Transverse colon (tissue), 4 donors: ENCODE data around the gene PROX2. TPM values are rescaled to one million over a fixed set of nuclear protein-coding genes. Genes with fewer than 3 reads are reported as not detected.
A peak's percentile ranks its signal among the peaks of the same experiment; 100 is the strongest.

Experiments
- DNase-seq: peaks from one replicate; pipeline ENCODE4 v3.0.0-alpha.2; 2019
- H3K27ac ChIP-seq, 4 donors: fragments of 200-600 bp; sonication (generic); 2 replicates each; pipeline ENCODE4 v1.5.1; 2016 to 2018; ENCODE audit warnings: inconsistent platforms in 4 of 4
- H3K27me3 ChIP-seq: fragments of 200-600 bp; sonication (generic); 2 replicates; pipeline ENCODE4 v1.5.1; 2017; ENCODE audit warnings: inconsistent platforms
- H3K36me3 ChIP-seq, 4 donors: fragments of 200-600 bp; sonication (generic); 2 replicates each; pipeline ENCODE4 v1.5.1; 2017 to 2019; ENCODE audit warnings: inconsistent platforms in 4 of 4
- H3K4me1 ChIP-seq, 4 donors: fragments of 200-600 bp; sonication (generic); 2 replicates each; pipeline ENCODE4 v1.5.1; 2017 to 2020; ENCODE audit warnings: inconsistent platforms in 4 of 4
- H3K4me3 ChIP-seq, 4 donors: fragments of 200-600 bp; sonication (generic); 1 replicate in 1 of 4; 2 replicates in 3 of 4; pipeline versions ENCODE4 v1.5.1 to v1.6.1; 2017 to 2019; ENCODE audit warnings: inconsistent platforms in 4 of 4
- H3K9me3 ChIP-seq, 2 donors: fragments of 200-600 bp; sonication (generic); 2 replicates each; pipeline ENCODE4 v1.5.1; 2017 to 2019; ENCODE audit warnings: inconsistent platforms in 2 of 2
- CTCF ChIP-seq, 5 experiments: fragments of 200-600 bp in 3 of 5; fragments of 450-650 bp in 2 of 5; sonication (generic) in 3 of 5; IDR thresholded peaks; 1 replicate in 2 of 5; 2 replicates in 3 of 5; pipeline ENCODE4 v1.5.1; 2016 to 2017; ENCODE audit warnings: antibody characterized with exemption in 5 of 5, inconsistent platforms in 3 of 5, mild to moderate bottlenecking in 2 of 5, moderate library complexity in 1 of 5
- EP300 ChIP-seq: sonication (generic); formaldehyde crosslinking; IDR thresholded peaks from one replicate; pipeline ENCODE4 v1.6.1; 2017; ENCODE audit warnings: antibody characterized with exemption, low read depth
- POLR2A ChIP-seq: fragments of 450-650 bp; IDR thresholded peaks from one replicate; pipeline ENCODE4 v1.6.1; 2016; ENCODE audit warnings: antibody characterized with exemption, mild to moderate bottlenecking, moderate library complexity
- POLR2AphosphoS5 ChIP-seq, 3 donors: sonication (generic); formaldehyde crosslinking; IDR thresholded peaks; one replicate each; pipeline ENCODE4 v1.6.1; 2016; ENCODE audit warnings: antibody characterized with exemption in 3 of 3
- WGBS, 2 donors: methylation state at CpG; one replicate each; pipeline ENCODE4 v1.1.5; 2018; ENCODE audit warnings: low coverage in 1 of 2; 5-methylcytosine and 5-hydroxymethylcytosine counted together
- in situ Hi-C, 4 donors: fragments of 200-750 bp; cut with MboI; loops; one replicate each; pipeline versions ENCODE4 v1.15.0 to v1.15.1; 2017; ENCODE audit warnings: low sequenced_read_pairs in 3 of 4, low pct_ligation_motif_present in 1 of 4, low pct_unique_long_range_greater_than_20kb in 1 of 4
- intact Hi-C: fragments of 100-400 bp; cut with DNase I; formaldehyde crosslinking; loops from one replicate; pipeline ENCODE4 v1.15.1; 2023; ENCODE audit warnings: low total_unique reads
- total RNA-seq, 4 donors: library from RNA; depleted of rRNA; stranded (reverse); fragments of >200 nt; gene quantifications; one replicate each; pipeline ENCODE4 v1.1.0, GENCODE V29; 2016

The PROX2 gene
- total RNA-seq, 4 donors from 2014 or later = 0.79 TPM; not detected in 3

DNA sequence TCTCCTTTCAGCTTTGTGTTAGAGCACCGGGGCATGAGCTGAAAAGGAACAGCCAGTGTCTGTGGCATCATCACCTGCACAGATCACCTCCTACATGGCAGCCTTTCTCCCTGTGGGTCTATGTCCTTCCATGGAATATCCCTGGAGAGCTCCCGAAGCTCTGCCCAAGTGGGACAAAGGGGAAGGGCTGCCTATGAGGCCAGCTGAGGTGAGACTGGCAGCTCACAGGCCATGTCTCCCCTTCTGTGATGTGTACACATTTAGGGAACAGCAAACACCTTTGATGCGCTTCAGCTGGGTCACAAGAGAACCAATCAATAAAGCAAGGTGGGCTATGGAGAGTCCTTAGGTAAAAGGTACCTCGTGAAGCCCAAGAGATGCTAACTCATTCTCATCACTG, 4.1 kb downstream of the PROX2 start:
- H3K27me3 ChIP-seq = no peaks in the 10 kb centered on the region
- TF ChIP-seq EP300 (no peak), POLR2AphosphoS5 (IDR thresholded peaks at IDR 0.05) (no peak), POLR2A (no peak)
- DNase-seq = no peak
- WGBS, 2 donors = 81 to 84% methylated on average over 3 to 4 of the region's 4 CpGs
- no peak overlapping the region for H3K4me3 ChIP-seq
- no peaks in the 10 kb centered on the region for H3K36me3 ChIP-seq
- no peak overlapping the region for H3K27ac ChIP-seq
- H3K4me1 ChIP-seq = no peaks in the 10 kb centered on the region
- intact Hi-C loops = no loop called here
- in situ Hi-C loops = no loop called here
- no peaks in the 10 kb centered on the region for H3K9me3 ChIP-seq

- intact Hi-C loops = no loop called here
These were observed 7.2 kb downstream of the PROX2 start for GRCh38 chr14:74868739-74869138.

GRCh38 chr14:74867673-74868072, 8.3 kb downstream of the PROX2 start:
- no peaks in the 10 kb centered on the region for H3K4me1 ChIP-seq
- TF ChIP-seq CTCF (IDR thresholded peaks at IDR 0.05) (no peak), POLR2AphosphoS5 (IDR thresholded peaks at IDR 0.05) (no peak), POLR2A (no peak), EP300 (no peak)
- 41 to 44% methylated on average over 3 to 5 of the region's 5 CpGs for WGBS, 2 donors

More at GRCh38 chr14:74868739-74869138, 7.2 kb downstream of the PROX2 start:
- in situ Hi-C loops = loop anchor here in 1 of 4 donors (10.0 kb wide), 1 partner anchor 46 kb away; no protein-coding TSS in a partner anchor
- H3K27me3 ChIP-seq = no peaks in the 10 kb centered on the region
- H3K4me1 ChIP-seq = no peaks in the 10 kb centered on the region
- no peak for TF ChIP-seq POLR2A
- no peak for TF ChIP-seq EP300
- TF ChIP-seq POLR2AphosphoS5 (IDR thresholded peaks at IDR 0.05) = no peak
- no peak for TF ChIP-seq CTCF (IDR thresholded peaks at IDR 0.05)
- no peak overlapping the region for H3K4me3 ChIP-seq
- H3K9me3 ChIP-seq = no peaks in the 10 kb centered on the region
- no peaks in the 10 kb centered on the region for H3K36me3 ChIP-seq
- WGBS, 2 donors = 88 to 89% methylated on average over 7 to 8 of the region's 8 CpGs
- no peak overlapping the region for H3K27ac ChIP-seq
- DNase-seq = no peak

DNA sequence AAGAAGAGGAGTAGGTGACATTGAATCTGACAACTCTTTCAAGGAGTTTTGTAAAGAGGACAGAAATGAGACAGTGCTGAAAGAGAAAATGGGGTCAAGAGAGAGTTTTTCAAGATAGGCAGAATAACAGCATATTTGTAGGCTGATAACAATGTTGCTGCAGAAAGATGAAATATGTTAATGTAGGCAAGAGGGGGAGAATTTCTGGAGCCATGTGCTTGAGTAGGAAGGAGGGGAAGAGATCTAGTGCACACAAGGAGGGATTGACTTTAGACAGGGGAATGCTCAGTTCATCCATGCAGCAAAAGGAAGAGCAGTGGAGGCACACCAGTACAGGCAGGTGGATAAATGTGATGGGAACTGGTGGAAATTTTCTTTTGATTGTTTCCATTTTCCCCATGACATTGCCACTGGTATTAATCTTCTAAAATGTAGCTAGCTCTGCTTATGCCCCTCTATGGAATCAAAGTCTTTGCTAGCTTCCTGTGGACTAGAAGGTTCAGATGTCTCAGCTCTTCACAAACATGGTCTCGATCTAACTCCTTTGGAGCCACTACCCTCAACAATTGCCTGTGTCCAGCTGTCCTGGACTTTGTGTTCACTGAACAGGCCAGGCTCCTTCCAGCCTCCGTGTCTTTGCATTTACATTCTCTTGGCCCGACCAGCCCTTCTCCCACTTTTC, 9.1 kb downstream of the PROX2 start:
- Histone ChIP-seq H3K9me3 (no peaks in the 10 kb centered on the region), H3K4me1 (no peaks in the 10 kb centered on the region), H3K36me3 (no peaks in the 10 kb centered on the region), H3K27ac (peak overlapping the region in 2 of 4 donors; percentile 20 to 35), H3K27me3 (no peaks in the 10 kb centered on the region), H3K4me3 (no peak overlapping the region)
- intact Hi-C loops = no loop called here
- in situ Hi-C loops = loop anchor here in 1 of 4 donors (10.0 kb wide), 1 partner anchor 48 kb away; no protein-coding TSS in a partner anchor
- WGBS, 2 donors = 76 to 88% methylated on average over 3 of the region's 3 CpGs
- TF ChIP-seq CTCF (IDR thresholded peaks at IDR 0.05) (no peak), POLR2AphosphoS5 (IDR thresholded peaks at IDR 0.05) (no peak), EP300 (no peak), POLR2A (no peak)
- DNase-seq = no peak

More at GRCh38 chr14:74867673-74868072, 8.3 kb downstream of the PROX2 start:
- intact Hi-C loops (no loop called here), in situ Hi-C loops (loop anchor here in 1 of 4 donors (10.0 kb wide), 1 partner anchor 47 kb away; no protein-coding TSS in a partner anchor)
- Histone ChIP-seq H3K9me3 (no peaks in the 10 kb centered on the region), H3K4me3 (no peak overlapping the region), H3K27ac (peak overlapping the region in 2 of 4 donors; percentile 5 to 35), H3K27me3 (no peaks in the 10 kb centered on the region), H3K36me3 (no peaks in the 10 kb centered on the region)
- no peak for DNase-seq
